AG04449 (cell line): ENCODE measurements around the gene PCDHB10.
"Not testable (repeated sequence)": the region's sequence is repeated elsewhere in the genome, so short reads cannot be mapped to it uniquely, and the experiment has no call there.

Source experiments
- CTCF ChIA-PET: fragments of 350-600 bp; formaldehyde crosslinking; extraction: SDS; loops from one replicate; lab custom pipeline; 2021; ENCODE audit warnings: antibody characterized with exemption; lab: Yijun Ruan, JAX
- POLR2A ChIA-PET: fragments of 400-600, 350-600 bp; formaldehyde crosslinking; extraction: SDS; loops from one replicate; lab custom pipeline; 2020; ENCODE audit warnings: antibody characterized with exemption, inconsistent platforms; lab: Yijun Ruan, JAX
- DNase-seq: peaks from one replicate; pipeline ENCODE4 v3.0.0-alpha.2; 2010; ENCODE audit warnings: low read depth, low spot score
- H3K4me3 ChIP-seq: 2 replicates; pipeline ENCODE4 v1.5.1; 2011; ENCODE audit warnings: low read depth, mild to moderate bottlenecking, control low read depth, low read length
- CTCF ChIP-seq: IDR thresholded peaks from one replicate; pipeline ENCODE4 v1.5.1; 2011; ENCODE audit warnings: mild to moderate bottlenecking, moderate library complexity, low read length, control low read depth, inconsistent platforms; ENCODE audit not compliant: insufficient read depth; ENCODE audit errors: missing control alignments

The PCDHB10 gene

DNA sequence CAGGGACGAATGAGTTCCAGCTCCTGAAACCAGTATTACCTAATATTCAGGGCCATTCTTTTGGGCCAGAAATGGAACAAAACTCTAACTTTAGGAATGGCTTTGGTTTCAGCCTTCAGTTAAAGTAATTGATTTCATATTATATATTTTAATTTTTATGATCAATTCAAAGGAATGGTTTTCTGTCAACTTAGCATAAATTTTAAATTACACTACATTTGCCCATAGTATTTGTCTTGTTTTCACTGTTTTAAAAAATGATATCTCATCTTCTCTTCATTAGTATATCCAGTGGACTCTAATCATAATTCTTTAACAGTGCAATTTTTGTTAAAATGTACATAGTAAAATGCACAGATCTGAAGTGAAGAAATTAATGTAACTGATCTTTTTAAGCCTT, 11.8 kb upstream of the PCDHB10 start:
- ChIA-PET POLR2A (no interaction called here), CTCF (no interaction called here)
- H3K4me3 ChIP-seq = no peak overlapping the region
- no peak for TF ChIP-seq CTCF
- no peak for DNase-seq

DNA sequence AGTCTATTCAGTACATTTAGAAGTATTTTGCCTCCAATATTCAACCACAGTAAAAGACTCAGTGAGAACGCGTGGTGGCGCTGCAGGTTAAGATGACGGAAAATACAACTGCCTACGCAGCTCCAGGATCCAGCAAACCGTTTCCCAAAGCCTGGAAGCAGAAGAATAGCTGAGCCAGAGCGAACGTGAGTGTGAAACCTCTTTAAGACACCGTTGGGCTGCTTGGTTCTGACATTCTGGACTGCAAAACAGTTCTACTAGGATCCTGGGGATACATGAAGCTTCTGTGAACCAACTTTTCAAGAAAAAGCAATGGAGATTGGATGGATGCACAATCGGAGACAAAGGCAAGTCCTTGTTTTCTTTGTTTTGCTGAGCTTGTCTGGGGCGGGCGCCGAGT, 9.9 kb upstream of the PCDHB10 start, which contains the start of gene PCDHB16:
Gene PCDHB16, plus strand, starts transcription at position 140 of the 400 bp plus-strand sequence. Its CDS starts 173 bp downstream, at position 313.
- H3K4me3 ChIP-seq = peak within 1 kb of the TSS; percentile 23; the same call in 1 of the 2 replicates
- DNase-seq = no peak
- CTCF ChIA-PET = interaction anchor here (0.8 to 1.9 kb wide), 6 partner anchors 8 to 386 kb away, joined by 3 to 11 read pairs (median 4); partner anchors contain the start of gene PCDHB7
- no peak for TF ChIP-seq CTCF
- POLR2A ChIA-PET = no interaction called here

- CTCF ChIA-PET = interaction anchor here (0.9 kb wide), 1 partner anchor 383 kb away, joined by 3 read pairs; no protein-coding TSS in a partner anchor
- DNase-seq, H3K4me3 ChIP-seq: not testable (repeated sequence)
These were observed 7.9 kb upstream of the PCDHB10 start for GRCh38 chr5:141184117-141184855.

GRCh38 chr5:141186897-141187512, 5.1 kb upstream of the PCDHB10 start, which contains the start of gene PCDHB9:
PCDHB9 (plus strand) TSS chr5:141187161; CDS start chr5:141187319, 158 bp downstream.
- no peak within 1 kb of the TSS for H3K4me3 ChIP-seq
- no peak for DNase-seq
- CTCF ChIA-PET = interaction anchor here (0.7 to 1.6 kb wide), 3 partner anchors 10 to 377 kb away, joined by 4 to 5 read pairs (median 5); no protein-coding TSS in a partner anchor
- POLR2A ChIA-PET = no interaction called here
- peak; percentile 0 for TF ChIP-seq CTCF

More at GRCh38 chr5:141184117-141184855, 7.9 kb upstream of the PCDHB10 start:
- POLR2A ChIA-PET = not testable (repeated sequence)

DNA sequence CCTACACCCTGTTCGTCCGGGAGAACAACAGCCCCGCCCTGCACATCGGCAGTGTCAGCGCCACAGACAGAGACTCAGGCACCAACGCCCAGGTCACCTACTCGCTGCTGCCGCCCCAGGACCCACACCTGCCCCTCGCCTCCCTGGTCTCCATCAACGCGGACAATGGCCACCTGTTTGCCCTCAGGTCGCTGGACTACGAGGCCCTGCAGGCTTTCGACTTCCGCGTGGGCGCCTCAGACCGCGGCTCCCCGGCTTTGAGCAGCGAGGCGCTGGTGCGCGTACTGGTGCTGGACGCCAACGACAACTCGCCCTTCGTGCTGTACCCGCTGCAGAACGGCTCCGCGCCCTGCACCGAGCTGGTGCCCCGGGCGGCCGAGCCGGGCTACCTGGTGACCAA, 3.5 kb upstream of the PCDHB10 start:
- CTCF ChIA-PET, DNase-seq, POLR2A ChIA-PET, H3K4me3 ChIP-seq: not testable (repeated sequence)

DNA sequence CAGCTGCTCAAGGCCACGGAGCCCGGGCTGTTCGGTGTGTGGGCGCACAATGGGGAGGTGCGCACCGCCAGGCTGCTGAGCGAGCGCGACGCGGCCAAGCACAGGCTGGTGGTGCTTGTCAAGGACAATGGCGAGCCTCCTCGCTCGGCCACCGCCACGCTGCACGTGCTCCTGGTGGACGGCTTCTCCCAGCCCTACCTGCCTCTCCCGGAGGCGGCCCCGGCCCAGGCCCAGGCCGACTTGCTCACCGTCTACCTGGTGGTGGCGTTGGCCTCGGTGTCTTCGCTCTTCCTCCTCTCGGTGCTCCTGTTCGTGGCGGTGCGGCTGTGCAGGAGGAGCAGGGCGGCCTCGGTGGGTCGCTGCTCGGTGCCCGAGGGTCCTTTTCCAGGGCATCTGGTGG, 3.0 kb upstream of the PCDHB10 start:
- DNase-seq, CTCF ChIA-PET, H3K4me3 ChIP-seq, POLR2A ChIA-PET: not testable (repeated sequence)

DNA sequence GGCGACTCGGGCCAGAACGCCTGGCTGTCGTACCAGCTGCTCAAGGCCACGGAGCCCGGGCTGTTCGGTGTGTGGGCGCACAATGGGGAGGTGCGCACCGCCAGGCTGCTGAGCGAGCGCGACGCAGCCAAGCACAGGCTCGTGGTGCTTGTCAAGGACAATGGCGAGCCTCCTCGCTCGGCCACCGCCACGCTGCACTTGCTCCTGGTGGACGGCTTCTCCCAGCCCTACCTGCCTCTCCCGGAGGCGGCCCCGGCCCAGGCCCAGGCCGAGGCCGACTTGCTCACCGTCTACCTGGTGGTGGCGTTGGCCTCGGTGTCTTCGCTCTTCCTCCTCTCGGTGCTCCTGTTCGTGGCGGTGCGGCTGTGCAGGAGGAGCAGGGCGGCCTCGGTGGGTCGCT, 2.2 kb downstream of the PCDHB10 start:
- CTCF ChIA-PET, POLR2A ChIA-PET, H3K4me3 ChIP-seq, DNase-seq: not testable (repeated sequence)

DNA sequence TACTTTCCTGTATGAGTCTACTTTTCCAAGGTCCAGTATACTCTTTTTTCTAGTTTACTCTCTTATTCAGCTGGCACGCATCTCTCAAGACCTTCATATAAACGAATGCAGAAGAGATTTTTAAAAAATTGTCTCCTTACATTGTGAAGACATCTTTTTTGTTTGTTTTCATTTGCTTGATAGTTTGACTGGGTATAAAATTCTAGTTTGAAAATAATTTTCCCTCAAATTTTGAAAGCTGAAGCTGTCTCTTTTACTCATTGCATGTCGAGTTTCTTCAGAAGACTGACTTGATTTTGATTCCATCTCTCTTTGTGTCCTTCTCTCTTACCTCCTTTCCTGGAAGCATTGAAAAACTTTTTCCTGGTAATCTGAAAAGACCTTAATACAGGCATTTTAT, 4.2 kb downstream of the PCDHB10 start:
- POLR2A ChIA-PET = no interaction called here
- CTCF ChIA-PET = interaction anchor here (0.9 to 1.2 kb wide), 3 partner anchors 9 to 364 kb away, joined by 3 to 5 read pairs (median 3); partner anchors contain the start of gene PCDHB9
- no peak for TF ChIP-seq CTCF
- DNase-seq = no peak
- no peak overlapping the region for H3K4me3 ChIP-seq
